H1 (cell line): ENCODE results near the gene PRKAR2B. TPM values are rescaled to one million over a fixed set of nuclear protein-coding genes. Genes with fewer than 3 reads are reported as not detected.

Experiments
- CEBPB ChIP-seq: IDR thresholded peaks from 2 replicates; pipeline ENCODE4 v1.6.1; 2012; ENCODE audit warnings: low read depth, low read length
- CHD2 ChIP-seq: IDR thresholded peaks from 2 replicates; pipeline ENCODE4 v1.6.1; 2012; ENCODE audit warnings: low read length, improper control_type of control experiment
- JUN ChIP-seq: IDR thresholded peaks from 2 replicates; pipeline ENCODE4 v1.6.1; 2011; ENCODE audit warnings: low read depth, mild to moderate bottlenecking, improper control_type of control experiment, low read length
- KDM1A ChIP-seq: fragments of 200-600, 300-600 bp; sonication (generic); IDR thresholded peaks from 2 replicates; pipeline ENCODE4 v1.7.1; 2016; ENCODE audit warnings: mild to moderate bottlenecking, low read length, borderline replicate concordance
- NANOG ChIP-seq: IDR thresholded peaks from 2 replicates; pipeline ENCODE4 v1.6.1; 2011; ENCODE audit warnings: low read length, low read depth, mild to moderate bottlenecking, inconsistent platforms; ENCODE audit not compliant: insufficient read depth, poor library complexity, severe bottlenecking
- NRF1 ChIP-seq: IDR thresholded peaks from 2 replicates; pipeline ENCODE4 v1.6.1; 2011; ENCODE audit warnings: mild to moderate bottlenecking, low read depth, low read length, improper control_type of control experiment
- PHF8 ChIP-seq: fragments of 200-600 bp; sonication (generic); conservative IDR thresholded peaks from 2 replicates; pipeline ENCODE4 v1.7.1; 2012; ENCODE audit warnings: low read depth, mild to moderate bottlenecking, inconsistent platforms, low read length, moderate library complexity
- POLR2A ChIP-seq, 2 experiments: IDR thresholded peaks; 1 replicate in 1 of 2; 2 replicates in 1 of 2; pipeline ENCODE4 v1.6.1; 2011; ENCODE audit warnings: low read depth in 2 of 2, low read length in 2 of 2, mild to moderate bottlenecking in 2 of 2; ENCODE audit errors: control extremely low read depth in 1 of 2
- RAD21 ChIP-seq, 2 experiments: IDR thresholded peaks in 1 of 2; conservative IDR thresholded peaks in 1 of 2; 2 replicates each; pipeline ENCODE4 v1.6.1; 2011; ENCODE audit warnings: low read depth in 2 of 2, low read length in 2 of 2, improper control_type of control experiment in 1 of 2, inconsistent platforms in 1 of 2, mild to moderate bottlenecking in 1 of 2, moderate library complexity in 1 of 2
- RFX5 ChIP-seq: IDR thresholded peaks from 2 replicates; pipeline ENCODE4 v1.6.1; 2011; ENCODE audit warnings: low read depth, low read length, improper control_type of control experiment, borderline replicate concordance
- RXRA ChIP-seq: IDR thresholded peaks from 2 replicates; pipeline ENCODE4 v1.6.1; 2011; ENCODE audit warnings: low read depth, mild to moderate bottlenecking, low read length, moderate library complexity; ENCODE audit not compliant: insufficient read depth
- YY1 ChIP-seq: IDR thresholded peaks from 2 replicates; pipeline ENCODE4 v1.6.1; 2011; ENCODE audit warnings: low read depth, mild to moderate bottlenecking, low read length
- polyA plus RNA-seq, 7 experiments: library from polyadenylated mRNA; depleted of rRNA in 3 of 7; stranded (reverse) in 5 of 7; unstranded in 2 of 7; fragments of >200 nt in 5 of 7; fragments of 200-250 nt in 2 of 7; gene quantifications; 1 replicate in 5 of 7; 2 replicates in 1 of 7; 4 replicates in 1 of 7; pipeline versions ENCODE4 v1.2.1 to v1.2.3, GENCODE V29; 2011 to 2013; ENCODE audit warnings: missing spikeins in 2 of 7, mixed read lengths in 2 of 7
- total RNA-seq: library from RNA; stranded (reverse); fragmentation: NEBNext Ultra II Directional; extraction: Animal tissue kit (Norgen Biotek cat#: 25700); gene quantifications from 2 replicates; pipeline ENCODE4 v1.2.1, GENCODE V29; 2021
- TF ChIP-seq, protein P1 (sequence below): IDR thresholded peaks from 2 replicates; pipeline ENCODE4 v1.6.1; 2011; ENCODE audit warnings: low read length, improper control_type of control experiment
- TF ChIP-seq, protein P2 (sequence below): IDR thresholded peaks from 2 replicates; pipeline ENCODE4 v1.6.1; 2012; ENCODE audit warnings: inconsistent platforms

Gene PRKAR2B
- total and polyA plus RNA-seq, 2 of the 8 experiments (the other 6 are each of a cell fraction or from before 2014, with no cell fraction given), result 10.4 to 37.0 TPM

DNA sequence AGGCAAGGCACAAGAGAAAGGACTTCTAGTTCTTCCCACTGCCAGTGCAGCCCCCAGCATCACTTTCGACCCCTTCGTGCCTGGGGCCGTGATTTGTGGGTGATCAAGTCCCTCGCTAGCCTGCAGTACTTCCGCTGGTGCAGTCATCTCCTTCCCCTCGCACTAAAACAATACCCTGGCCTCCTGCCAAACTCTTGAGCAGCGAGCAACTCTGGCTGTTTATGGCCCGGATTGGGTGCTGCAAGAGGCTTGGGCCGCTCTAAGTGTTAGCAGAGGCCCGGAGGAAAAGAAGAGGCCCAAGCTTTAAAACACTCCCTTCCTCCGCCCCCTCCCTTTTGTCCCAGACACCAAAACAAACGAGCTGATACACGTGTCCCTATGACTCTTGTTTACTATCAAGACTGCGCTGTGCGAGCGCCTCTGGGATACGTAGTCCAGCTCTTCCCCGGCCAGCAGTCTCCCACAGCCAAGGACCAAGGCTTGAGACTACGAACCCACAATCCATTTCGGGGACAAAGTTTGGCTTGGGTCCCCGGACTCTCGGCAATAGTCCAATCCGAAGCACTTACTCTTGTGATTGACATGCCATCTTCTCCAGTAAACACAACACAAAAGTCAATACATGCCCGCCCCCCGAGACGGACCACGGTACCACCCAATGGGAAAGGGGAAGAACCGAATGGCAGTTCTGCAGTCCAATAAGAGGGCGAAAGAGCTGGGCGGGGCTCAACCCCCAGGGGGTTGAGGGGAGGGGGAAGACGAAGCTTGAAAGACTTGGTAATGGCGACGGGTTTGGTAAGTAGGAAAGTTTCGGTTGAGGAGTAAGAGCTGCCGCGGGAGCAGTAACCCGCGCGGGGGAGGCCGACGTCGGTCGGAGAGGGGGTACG, 124.0 kb downstream of the PRKAR2B start, which contains the start of gene HBP1 (continued):
- peak; percentile 21 to 66 for TF ChIP-seq POLR2A (IDR thresholded peaks at IDR 0.05; ENCODE audit: control extremely low read depth in 1 of 2, low read depth in 2 of 2, low read length in 2 of 2)
- peak; percentile 92 for TF ChIP-seq YY1
- TF ChIP-seq RFX5, result no peak
- TF ChIP-seq JUN, result no peak
- no peak for TF ChIP-seq NRF1
- TF ChIP-seq, protein P1, sequence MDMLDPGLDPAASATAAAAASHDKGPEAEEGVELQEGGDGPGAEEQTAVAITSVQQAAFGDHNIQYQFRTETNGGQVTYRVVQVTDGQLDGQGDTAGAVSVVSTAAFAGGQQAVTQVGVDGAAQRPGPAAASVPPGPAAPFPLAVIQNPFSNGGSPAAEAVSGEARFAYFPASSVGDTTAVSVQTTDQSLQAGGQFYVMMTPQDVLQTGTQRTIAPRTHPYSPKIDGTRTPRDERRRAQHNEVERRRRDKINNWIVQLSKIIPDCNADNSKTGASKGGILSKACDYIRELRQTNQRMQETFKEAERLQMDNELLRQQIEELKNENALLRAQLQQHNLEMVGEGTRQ, result peak; percentile 59; the same call in 1 of the 2 replicates
- peak; percentile 45 for TF ChIP-seq PHF8
- TF ChIP-seq KDM1A, result no peak
- no peak for TF ChIP-seq RXRA
- TF ChIP-seq RAD21 (IDR thresholded peaks at IDR 0.05 in 1 of 2, conservative IDR thresholded peaks at IDR 0.05 in 1 of 2; ENCODE audit: low read depth in 2 of 2, low read length in 2 of 2), result no peak
- TF ChIP-seq NANOG, result no peak
- peak; percentile 96 for TF ChIP-seq CHD2
- no peak for TF ChIP-seq CEBPB
- TF ChIP-seq, protein P2, sequence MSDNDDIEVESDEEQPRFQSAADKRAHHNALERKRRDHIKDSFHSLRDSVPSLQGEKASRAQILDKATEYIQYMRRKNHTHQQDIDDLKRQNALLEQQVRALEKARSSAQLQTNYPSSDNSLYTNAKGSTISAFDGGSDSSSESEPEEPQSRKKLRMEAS, result peak; percentile 97
